LoVo (cell line): Measurements from ENCODE around the gene ESRRB.

Source experiments
- DNase-seq: peaks from one replicate; pipeline ENCODE4 v3.0.0-alpha.2; 2016; ENCODE audit warnings: low spot score

Gene ESRRB

GRCh38 chr14:76541594-76542219 is 165.8 kb downstream of the ESRRB start:
- DNase-seq = no peak

DNA sequence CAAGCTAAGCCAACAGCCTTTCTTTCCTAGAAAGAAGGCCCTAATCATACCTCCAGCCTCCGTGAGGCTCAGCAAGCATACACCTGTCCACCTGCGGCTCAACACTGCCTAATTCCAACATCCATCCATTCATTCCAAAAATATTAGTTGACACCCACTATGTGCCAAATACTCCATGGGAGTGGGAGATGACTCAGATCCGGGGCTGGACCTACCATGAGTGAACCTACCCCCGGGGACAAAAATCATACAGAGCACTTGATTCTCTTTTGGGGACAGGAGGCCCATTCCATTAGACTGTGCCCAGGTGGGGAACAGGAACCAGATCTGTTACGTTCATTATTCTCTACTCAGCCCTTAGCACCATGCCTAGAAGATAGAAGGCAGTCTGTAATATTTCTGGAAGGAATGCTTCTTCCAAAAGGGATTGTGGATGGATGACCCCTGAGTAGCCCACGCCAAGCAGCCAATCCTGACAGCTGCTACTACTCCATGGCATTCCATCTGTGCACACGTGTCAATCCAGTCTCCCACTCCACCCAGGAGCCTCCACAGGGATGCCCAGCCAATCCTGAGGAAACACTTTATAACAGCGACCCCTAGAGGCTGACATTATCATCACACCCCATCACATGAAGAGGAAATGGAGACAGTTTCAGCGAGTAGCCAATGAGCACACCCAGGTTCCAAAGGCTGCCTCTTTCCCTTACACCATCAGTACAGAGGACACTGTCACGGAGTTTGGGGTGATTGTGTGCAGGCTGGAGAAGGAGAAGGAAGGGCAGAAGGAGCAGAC is 170.7 kb downstream of the ESRRB start:
- DNase-seq = no peak

- DNase-seq = no peak
Measured at GRCh38 chr14:76547831-76548230, 171.9 kb downstream of the ESRRB start.

GRCh38 chr14:76550534-76550933 is 174.6 kb downstream of the ESRRB start:
- DNase-seq = peak; percentile 6

- no peak for DNase-seq
Measured at GRCh38 chr14:76551116-76551515, 175.2 kb downstream of the ESRRB start.
